Measurements from ENCODE around the gene NXPH2.

Gene NXPH2

DNA sequence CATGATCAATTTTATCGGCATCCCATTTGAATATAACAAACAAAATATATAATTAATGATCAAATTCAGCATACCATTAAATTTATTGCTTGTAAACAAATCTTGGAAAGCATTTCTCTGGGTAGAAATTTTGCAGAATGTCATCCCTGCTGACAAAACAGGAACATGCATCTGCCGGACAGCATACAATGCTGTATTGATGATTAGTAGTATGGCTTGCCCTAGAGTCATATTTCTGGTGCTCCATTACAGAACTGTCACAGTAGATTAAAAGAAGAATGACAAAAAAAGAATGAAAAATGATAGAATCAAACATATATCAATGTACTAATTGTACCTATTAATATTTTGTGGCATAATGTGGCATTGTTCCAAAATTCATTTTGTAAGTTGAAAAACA lies 98.0 kb downstream of the NXPH2 start:
- no peak overlapping the region for H3K4me3 ChIP-seq (replicated peaks; ENCODE audit: low read depth, low read length)
- TF ChIP-seq, protein P1, sequence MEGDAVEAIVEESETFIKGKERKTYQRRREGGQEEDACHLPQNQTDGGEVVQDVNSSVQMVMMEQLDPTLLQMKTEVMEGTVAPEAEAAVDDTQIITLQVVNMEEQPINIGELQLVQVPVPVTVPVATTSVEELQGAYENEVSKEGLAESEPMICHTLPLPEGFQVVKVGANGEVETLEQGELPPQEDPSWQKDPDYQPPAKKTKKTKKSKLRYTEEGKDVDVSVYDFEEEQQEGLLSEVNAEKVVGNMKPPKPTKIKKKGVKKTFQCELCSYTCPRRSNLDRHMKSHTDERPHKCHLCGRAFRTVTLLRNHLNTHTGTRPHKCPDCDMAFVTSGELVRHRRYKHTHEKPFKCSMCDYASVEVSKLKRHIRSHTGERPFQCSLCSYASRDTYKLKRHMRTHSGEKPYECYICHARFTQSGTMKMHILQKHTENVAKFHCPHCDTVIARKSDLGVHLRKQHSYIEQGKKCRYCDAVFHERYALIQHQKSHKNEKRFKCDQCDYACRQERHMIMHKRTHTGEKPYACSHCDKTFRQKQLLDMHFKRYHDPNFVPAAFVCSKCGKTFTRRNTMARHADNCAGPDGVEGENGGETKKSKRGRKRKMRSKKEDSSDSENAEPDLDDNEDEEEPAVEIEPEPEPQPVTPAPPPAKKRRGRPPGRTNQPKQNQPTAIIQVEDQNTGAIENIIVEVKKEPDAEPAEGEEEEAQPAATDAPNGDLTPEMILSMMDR (IDR thresholded peaks at IDR 0.05; ENCODE audit: low read depth, low read length, missing control alignments), result no peak
- DNase-seq (ENCODE audit: extremely low read depth, low read depth), result no peak

DNA sequence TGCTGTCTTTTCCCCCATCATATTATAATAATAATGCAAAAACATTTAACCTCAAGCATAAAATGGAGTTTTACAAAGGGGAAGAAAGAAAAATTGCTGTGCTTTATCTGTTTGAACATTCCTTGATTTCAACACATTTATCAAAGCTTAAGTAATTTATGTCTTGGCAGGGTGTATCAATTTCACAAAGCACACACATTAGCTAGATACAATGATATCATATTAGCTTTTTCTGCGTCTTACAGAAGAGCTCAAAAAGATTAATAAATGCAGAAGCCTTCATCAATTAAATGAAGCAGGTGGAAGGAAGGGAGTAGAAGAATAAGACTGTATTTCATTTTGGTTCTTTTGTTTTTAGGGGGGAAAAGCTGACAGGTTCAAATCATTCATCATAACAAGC lies 103.0 kb downstream of the NXPH2 start:
- DNase-seq (ENCODE audit: extremely low read depth, low read depth), result no peak
- no peak overlapping the region for H3K4me3 ChIP-seq (replicated peaks; ENCODE audit: low read depth, low read length)
- TF ChIP-seq, protein P1 (IDR thresholded peaks at IDR 0.05; ENCODE audit: low read depth, low read length, missing control alignments), result no peak

DNA sequence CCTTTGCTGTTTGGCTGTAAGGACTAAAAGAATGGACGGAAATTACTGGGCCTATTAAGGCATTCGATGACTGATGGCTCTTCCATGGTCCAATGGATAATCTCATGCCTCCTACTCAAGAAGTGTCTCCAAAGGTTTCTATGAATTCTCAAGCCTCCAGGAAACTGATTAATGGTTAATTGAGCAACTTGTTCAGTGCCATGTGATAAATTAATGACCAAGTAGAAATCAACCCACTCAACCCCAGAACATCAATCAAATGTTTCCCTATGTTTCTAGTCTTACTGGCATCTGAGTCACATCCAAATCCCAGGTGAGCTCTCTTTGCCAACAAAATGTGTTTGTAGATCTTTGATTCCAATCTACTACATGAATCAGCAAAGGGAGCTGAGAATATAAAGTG lies 103.6 kb downstream of the NXPH2 start:
- TF ChIP-seq, protein P1 (IDR thresholded peaks at IDR 0.05; ENCODE audit: low read depth, low read length, missing control alignments), result no peak
- no peak overlapping the region for H3K4me3 ChIP-seq (replicated peaks; ENCODE audit: low read depth, low read length)
- DNase-seq (ENCODE audit: extremely low read depth, low read depth), result no peak

DNA sequence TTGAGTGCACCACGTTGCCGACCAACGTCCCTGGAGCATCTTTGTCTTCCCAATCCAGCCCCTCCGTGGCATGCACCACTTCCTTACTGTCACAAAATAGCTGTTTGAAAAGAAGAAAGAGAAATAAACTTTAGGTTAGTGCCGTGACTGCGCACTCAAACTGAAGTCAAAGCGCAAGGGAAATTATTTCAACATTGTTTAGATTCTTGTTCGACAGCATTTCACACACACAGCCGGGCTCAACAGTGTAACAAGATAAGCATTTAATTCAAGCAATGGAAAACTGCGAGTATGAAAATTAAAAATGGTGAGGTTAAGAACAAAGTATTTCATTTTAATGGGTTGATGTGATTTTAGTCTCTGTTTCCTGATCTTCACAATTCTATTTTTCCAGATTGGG lies 108.6 kb downstream of the NXPH2 start:
- TF ChIP-seq, protein P1 (IDR thresholded peaks at IDR 0.05; ENCODE audit: low read depth, low read length, missing control alignments), result no peak
- H3K4me3 ChIP-seq (replicated peaks; ENCODE audit: low read depth, low read length), result no peak overlapping the region
- no peak for DNase-seq (ENCODE audit: extremely low read depth, low read depth)

DNA sequence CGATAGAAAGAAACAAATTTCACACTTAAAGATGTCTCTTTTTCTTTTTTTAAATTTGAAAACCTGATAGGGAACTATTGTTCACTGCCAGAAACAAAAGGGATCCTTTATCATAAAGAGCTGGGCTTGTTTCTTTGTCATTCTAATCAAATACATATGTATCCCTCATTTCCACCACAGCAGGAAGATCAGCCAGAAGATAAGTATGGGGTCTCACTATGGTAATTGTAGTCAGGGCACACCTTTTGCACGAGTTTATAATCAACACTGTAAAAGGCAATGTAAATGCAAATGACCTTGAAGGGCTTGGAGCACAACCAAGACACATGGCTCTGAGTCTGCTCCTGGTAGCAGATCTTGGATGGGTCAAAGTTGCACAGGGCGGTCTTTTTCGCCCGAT lies 109.5 kb downstream of the NXPH2 start:
- no peak for DNase-seq (ENCODE audit: extremely low read depth, low read depth)
- H3K4me3 ChIP-seq (replicated peaks; ENCODE audit: low read depth, low read length), result no peak overlapping the region
- TF ChIP-seq, protein P1 (IDR thresholded peaks at IDR 0.05; ENCODE audit: low read depth, low read length, missing control alignments), result no peak

DNA sequence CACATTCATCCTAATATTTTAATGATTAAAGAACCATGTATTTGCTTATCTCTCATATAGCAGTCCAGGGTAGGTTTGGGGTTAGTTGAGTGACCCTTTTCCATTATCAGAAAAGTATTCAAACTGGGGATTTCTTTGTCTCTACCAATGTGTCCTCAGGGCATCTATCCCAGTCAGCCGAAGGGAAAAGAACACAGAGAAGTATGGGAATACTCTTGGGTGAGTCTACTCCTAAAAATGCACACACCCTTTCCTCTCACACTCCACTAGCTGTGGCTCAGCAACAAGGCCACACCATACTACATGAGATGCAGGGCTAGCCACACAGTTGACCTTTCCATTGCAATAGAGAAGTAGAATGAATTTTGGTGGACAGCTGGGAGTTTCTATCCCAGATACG lies 114.3 kb downstream of the NXPH2 start:
- no peak for DNase-seq (ENCODE audit: extremely low read depth, low read depth)
- no peak overlapping the region for H3K4me3 ChIP-seq (replicated peaks; ENCODE audit: low read depth, low read length)
- TF ChIP-seq, protein P1 (IDR thresholded peaks at IDR 0.05; ENCODE audit: low read depth, low read length, missing control alignments), result no peak

DNA sequence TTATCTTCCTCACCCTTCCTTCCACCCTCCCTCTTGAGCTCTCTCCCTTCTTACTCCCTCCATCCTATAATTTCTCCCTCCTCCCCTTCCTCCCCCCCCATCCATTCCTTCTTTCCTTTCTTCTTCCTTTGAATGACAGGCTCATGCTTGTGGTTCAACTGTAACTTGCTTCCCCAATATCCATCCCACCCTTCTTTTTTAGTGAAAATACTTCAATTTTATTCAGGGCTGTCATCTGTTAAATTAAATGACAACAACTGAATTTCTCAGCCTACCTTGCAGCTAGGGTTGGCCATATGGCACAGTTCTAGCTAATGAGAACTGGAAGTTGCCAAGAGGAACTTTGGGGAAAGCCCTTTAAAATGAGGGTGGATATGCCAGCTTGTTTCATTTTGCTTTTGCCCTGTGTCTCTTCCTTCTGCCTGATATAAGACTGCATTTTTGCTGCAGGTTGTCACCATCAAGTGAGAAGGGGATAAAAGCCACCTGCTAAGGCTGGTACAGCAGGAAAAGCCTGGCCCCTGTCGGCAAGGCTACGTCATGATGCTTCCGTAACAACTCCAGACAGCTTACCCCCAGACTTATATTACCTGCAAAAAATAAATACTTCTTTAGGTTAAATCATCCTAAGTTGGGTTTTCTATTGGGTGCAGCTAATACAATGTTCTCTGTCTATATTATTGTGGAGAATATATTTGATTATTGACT lies 121.8 kb downstream of the NXPH2 start:
- H3K4me3 ChIP-seq (replicated peaks; ENCODE audit: low read depth, low read length), result no peak overlapping the region
- TF ChIP-seq, protein P1 (IDR thresholded peaks at IDR 0.05; ENCODE audit: low read depth, low read length, missing control alignments), result no peak
- no peak for DNase-seq (ENCODE audit: extremely low read depth, low read depth)
